Naive thymus-derived CD8-positive, alpha-beta T cell (primary cell): ENCODE results near the gene STYX. TPM values are rescaled to one million over a fixed set of nuclear protein-coding genes. Genes with fewer than 3 reads are reported as not detected.
"Not testable (repeated sequence)": the region's sequence is repeated elsewhere in the genome, so short reads cannot be mapped to it uniquely, and the experiment has no call there.

Source experiments
- ATAC-seq, 2 donors: fragments of 150-1000 bp; cut with Tn5 transposase in 1 of 2; sonication (Bioruptor Pico), chemical (Tn5 transposase) in 1 of 2; 1 replicate in 1 of 2; 2 replicates in 1 of 2; pipeline ENCODE4 v1.10.0; 2021; ENCODE audit warnings: mild to moderate bottlenecking in 2 of 2, moderate library complexity in 2 of 2
- POLR2A ChIA-PET: fragments of 350-600 bp; sonication (Branson Sonifier 250); formaldehyde crosslinking; loops from one replicate; lab custom pipeline; 2021; ENCODE audit warnings: antibody characterized with exemption; lab: Charles Lee
- DNase-seq, 10 donors: peaks; one replicate each; pipeline versions ENCODE4 v3.0.0 to v3.0.0-alpha.2; 2020 to 2022
- H3K27ac Mint-ChIP-seq, 10 donors: one replicate each; pipeline ENCODE4 v1.8.0; 2020 to 2022; ENCODE audit warnings: mild to moderate bottlenecking in 10 of 10, mixed read lengths in 10 of 10, moderate library complexity in 4 of 10, inconsistent platforms in 1 of 10
- H3K27me3 Mint-ChIP-seq, 5 donors: one replicate each; pipeline ENCODE4 v1.8.0; 2021 to 2022; ENCODE audit warnings: mixed read lengths in 5 of 5
- H3K36me3 Mint-ChIP-seq, 3 donors: one replicate each; pipeline ENCODE4 v1.8.0; 2020 to 2022; ENCODE audit warnings: mixed read lengths in 3 of 3, mild to moderate bottlenecking in 2 of 3, inconsistent platforms in 1 of 3
- H3K4me1 Mint-ChIP-seq, 4 donors: one replicate each; pipeline ENCODE4 v1.8.0; 2021 to 2022; ENCODE audit warnings: mixed read lengths in 4 of 4
- H3K4me3 Mint-ChIP-seq, 10 donors: one replicate each; pipeline ENCODE4 v1.8.0; 2020 to 2022; ENCODE audit warnings: mild to moderate bottlenecking in 10 of 10, mixed read lengths in 10 of 10, moderate library complexity in 6 of 10, inconsistent platforms in 1 of 10
- H3K9me3 Mint-ChIP-seq, 9 donors: one replicate each; pipeline ENCODE4 v1.8.0; 2020 to 2022; ENCODE audit warnings: mixed read lengths in 9 of 9, mild to moderate bottlenecking in 3 of 9, inconsistent platforms in 1 of 9, moderate library complexity in 1 of 9
- polyA plus RNA-seq, 3 donors: library from polyadenylated mRNA; unstranded; fragments of 300-500 nt; fragmentation: Illumina TruSeq; gene quantifications; one replicate each; pipeline ENCODE4 v1.2.3, GENCODE V29; 2021
- total RNA-seq, 8 experiments: library from RNA in 2 of 8; stranded (reverse) in 2 of 8; gene quantifications; one replicate each; pipeline ENCODE4 v1.2.3 and lab custom pipeline; 2021 to 2026

STYX gene
- total and polyA plus RNA-seq, 5 experiments from 2014 or later = 22.9 to 48.8 (median 30.5) TPM

DNA sequence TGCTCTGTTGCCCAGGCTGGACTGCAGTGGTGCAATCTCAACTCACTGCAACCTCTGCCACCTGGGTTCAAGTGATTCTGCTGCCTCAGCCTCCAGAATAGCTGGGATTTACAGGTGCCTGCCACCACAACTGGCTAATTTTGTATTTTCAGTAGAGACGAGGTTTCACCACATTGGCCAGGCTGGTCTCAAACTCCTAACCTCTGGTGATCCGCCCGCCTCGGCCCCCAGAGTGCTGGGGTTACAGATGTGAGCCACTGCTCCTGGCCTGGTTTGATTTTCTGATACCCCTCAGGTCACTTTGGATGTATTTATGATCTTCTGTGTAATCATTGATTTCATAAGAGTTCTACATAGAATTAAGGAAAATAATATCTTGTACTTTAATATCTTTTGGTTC, 33.0 kb downstream of the STYX start:
- peaks cover 0 to 73% (median 25%) of the 10 kb centered on the region in 3 donors for H3K36me3 Mint-ChIP-seq
- H3K4me1 Mint-ChIP-seq = peaks cover 8 to 17% (median 13%) of the 10 kb centered on the region in 4 donors
- POLR2A ChIA-PET = interaction anchor here (0.7 kb wide), 2 partner anchors 34 to 280 kb away, joined by 3 to 6 read pairs; no protein-coding TSS in a partner anchor
- H3K27ac Mint-ChIP-seq = peak overlapping the region in 5 of 10 donors; percentile 60 to 85 (median 76)
- peak overlapping the region in 1 of 10 donors; percentile 11 for H3K4me3 Mint-ChIP-seq
- not testable (repeated sequence) for DNase-seq, H3K9me3 Mint-ChIP-seq, ATAC-seq, H3K27me3 Mint-ChIP-seq

DNA sequence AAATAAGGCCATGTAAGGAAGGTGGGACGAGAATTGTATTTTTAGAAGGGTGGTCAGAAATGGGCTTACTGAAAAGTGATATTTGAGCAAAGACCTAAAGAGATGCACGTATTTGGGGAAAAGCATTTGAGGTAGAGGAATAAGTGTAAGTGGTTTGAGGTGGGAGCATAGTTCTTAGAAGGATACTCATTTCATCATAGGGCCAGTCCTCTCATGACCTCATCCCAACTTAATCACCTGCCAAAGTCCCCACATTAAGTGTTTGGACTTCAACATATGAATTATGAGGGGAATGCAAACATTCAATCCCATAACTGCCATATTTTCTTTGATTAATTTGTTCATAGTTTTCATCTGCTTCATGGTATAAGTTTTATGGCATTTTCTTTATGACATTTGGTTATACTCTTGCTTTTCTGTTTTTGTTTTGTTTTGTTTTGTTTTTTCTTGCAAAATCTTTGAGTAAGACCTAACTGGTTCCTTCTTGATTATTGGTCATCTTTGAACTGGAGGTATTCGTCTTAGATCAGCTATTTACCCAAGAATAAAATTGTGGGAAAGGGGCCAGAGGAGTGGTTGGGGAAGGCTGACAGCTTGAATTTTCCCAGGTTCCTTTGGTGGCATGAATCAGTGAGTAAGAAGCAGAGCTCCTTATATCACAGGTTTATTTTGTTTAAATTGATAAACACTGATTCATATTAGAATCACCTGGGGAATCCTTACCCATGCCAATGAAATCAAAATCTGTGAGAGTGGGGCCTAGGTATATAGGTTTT, 37.3 kb downstream of the STYX start:
- no peak for DNase-seq
- Mint-ChIP-seq H3K36me3 (peaks cover 13 to 82% (median 31%) of the 10 kb centered on the region in 3 donors), H3K4me3 (no peak overlapping the region), H3K27me3 (no peaks in the 10 kb centered on the region), H3K4me1 (peaks cover 11 to 24% (median 19%) of the 10 kb centered on the region in 4 donors), H3K27ac (peak overlapping the region in 4 of 10 donors; percentile 1 to 86 (median 52)), H3K9me3 (no peaks in the 10 kb centered on the region)
- POLR2A ChIA-PET = no interaction called here
- no peak for ATAC-seq

DNA sequence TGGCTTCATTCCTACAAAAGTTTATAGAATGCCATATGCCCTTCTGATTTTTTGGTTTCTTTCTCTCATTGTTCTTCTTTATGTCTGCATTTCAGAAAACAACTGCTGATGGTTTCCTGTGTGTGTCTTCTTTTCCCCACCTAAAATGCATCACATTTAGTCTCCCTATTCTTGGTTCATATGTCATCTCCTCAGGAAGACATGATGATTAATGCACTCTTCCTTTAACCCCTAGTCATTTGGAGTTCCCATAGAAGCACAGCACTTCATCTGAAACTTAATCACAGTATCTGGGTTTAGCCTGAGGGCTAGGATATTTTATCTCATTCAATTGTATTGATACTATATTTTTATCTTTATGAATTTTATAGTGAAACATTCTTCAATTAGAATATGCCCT, 39.9 kb downstream of the STYX start:
- no peak for DNase-seq
- H3K4me3 Mint-ChIP-seq = no peak overlapping the region
- no peak for ATAC-seq
- no peaks in the 10 kb centered on the region for H3K27me3 Mint-ChIP-seq
- H3K9me3 Mint-ChIP-seq = no peaks in the 10 kb centered on the region
- peak overlapping the region in 7 of 10 donors; percentile 15 to 86 (median 48) for H3K27ac Mint-ChIP-seq
- peaks cover 13 to 84% (median 25%) of the 10 kb centered on the region in 3 donors for H3K36me3 Mint-ChIP-seq
- peaks cover 3 to 17% (median 8%) of the 10 kb centered on the region in 4 donors for H3K4me1 Mint-ChIP-seq
- POLR2A ChIA-PET = no interaction called here

DNA sequence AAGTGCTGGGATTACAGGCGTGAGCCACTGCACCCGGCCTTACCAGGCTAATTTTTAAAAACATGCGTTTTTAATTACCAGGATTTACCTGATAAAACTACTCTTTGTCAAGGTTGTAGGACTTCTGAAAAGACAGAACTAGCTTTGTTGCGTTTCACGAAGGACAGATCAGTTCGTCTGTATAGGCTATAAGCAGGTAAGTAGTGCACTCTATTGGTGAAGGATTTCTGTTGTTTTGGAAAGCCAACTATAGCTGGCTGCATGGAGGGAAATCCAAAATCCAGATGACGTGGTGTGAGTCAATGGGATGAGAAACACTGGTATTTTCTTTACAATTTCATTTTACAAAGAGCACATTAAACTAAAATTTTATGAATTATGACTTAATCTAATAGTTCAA, 46.9 kb downstream of the STYX start:
- no peaks in the 10 kb centered on the region for H3K27me3 Mint-ChIP-seq
- peak overlapping the region in 2 of 10 donors; percentile 35 to 38 for H3K27ac Mint-ChIP-seq
- DNase-seq (peak in 2 of 10 donors; percentile 28 to 34), ATAC-seq (peak; percentile 47 to 48)
- no peaks in the 10 kb centered on the region for H3K9me3 Mint-ChIP-seq
- peaks cover 0 to 1% (median 0%) of the 10 kb centered on the region in 4 donors for H3K4me1 Mint-ChIP-seq
- POLR2A ChIA-PET = interaction anchor here (0.6 to 1.0 kb wide), 2 partner anchors 66 to 463 kb away, joined by 3 read pairs; partner anchors contain the start of gene PTGER2
- H3K36me3 Mint-ChIP-seq = peaks cover 0 to 64% (median 2%) of the 10 kb centered on the region in 3 donors
- no peak overlapping the region for H3K4me3 Mint-ChIP-seq

DNA sequence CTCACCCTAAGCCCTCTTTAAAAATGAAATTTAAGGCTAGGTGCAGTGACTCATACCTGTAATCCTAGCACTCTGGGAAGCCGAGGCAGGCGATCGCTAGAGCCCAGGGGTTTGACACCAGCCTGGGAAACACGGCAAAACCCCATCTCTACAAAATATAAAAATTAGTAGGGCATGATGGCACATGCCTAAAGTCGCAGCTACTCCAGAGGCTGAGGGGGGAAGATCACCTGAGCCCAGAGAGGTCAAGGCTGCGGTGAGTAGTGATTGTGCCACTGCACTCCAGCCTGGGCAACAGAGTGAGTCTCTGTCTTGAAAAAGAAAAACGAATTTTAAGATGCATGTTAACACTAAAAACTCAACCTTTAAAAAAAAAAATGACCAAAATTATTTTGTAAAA, 48.7 kb downstream of the STYX start:
- peaks cover 0 to 59% (median 0%) of the 10 kb centered on the region in 3 donors for H3K36me3 Mint-ChIP-seq
- no peaks in the 10 kb centered on the region for H3K9me3 Mint-ChIP-seq
- H3K4me3 Mint-ChIP-seq = no peak overlapping the region
- H3K27ac Mint-ChIP-seq = no peak overlapping the region
- DNase-seq (no peak), ATAC-seq (no peak)
- no peaks in the 10 kb centered on the region for H3K27me3 Mint-ChIP-seq
- POLR2A ChIA-PET = no interaction called here
- H3K4me1 Mint-ChIP-seq = no peaks in the 10 kb centered on the region

DNA sequence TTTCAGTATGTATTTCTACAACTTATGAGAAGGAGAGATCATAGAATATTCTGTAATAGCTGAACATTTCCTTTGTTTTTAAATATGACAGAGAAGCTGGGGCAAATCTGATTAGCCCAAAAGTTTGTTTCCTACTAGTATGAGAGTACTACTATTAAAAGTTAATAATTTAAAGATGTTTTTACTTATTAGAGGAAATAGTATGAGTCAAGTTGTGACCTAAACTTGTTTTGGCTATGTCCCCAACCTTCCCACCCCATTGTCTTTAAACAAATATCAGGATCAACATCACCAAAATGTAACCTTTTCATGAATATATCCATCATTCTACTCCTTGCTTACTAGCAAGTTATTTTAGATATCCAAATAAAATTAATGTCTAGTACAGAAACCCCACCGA, 50.9 kb downstream of the STYX start:
- H3K4me1 Mint-ChIP-seq = no peaks in the 10 kb centered on the region
- H3K27ac Mint-ChIP-seq = peak overlapping the region in 6 of 10 donors; percentile 6 to 73 (median 56)
- POLR2A ChIA-PET = interaction anchor here (1.9 kb wide), 1 partner anchor 10 kb away, joined by 5 read pairs; the partner anchor contains the start of gene GNPNAT1
- H3K9me3 Mint-ChIP-seq = no peaks in the 10 kb centered on the region
- H3K36me3 Mint-ChIP-seq = peaks cover 0 to 39% (median 0%) of the 10 kb centered on the region in 3 donors
- no peak overlapping the region for H3K4me3 Mint-ChIP-seq
- no peak for DNase-seq
- ATAC-seq = no peak
- H3K27me3 Mint-ChIP-seq = no peaks in the 10 kb centered on the region

DNA sequence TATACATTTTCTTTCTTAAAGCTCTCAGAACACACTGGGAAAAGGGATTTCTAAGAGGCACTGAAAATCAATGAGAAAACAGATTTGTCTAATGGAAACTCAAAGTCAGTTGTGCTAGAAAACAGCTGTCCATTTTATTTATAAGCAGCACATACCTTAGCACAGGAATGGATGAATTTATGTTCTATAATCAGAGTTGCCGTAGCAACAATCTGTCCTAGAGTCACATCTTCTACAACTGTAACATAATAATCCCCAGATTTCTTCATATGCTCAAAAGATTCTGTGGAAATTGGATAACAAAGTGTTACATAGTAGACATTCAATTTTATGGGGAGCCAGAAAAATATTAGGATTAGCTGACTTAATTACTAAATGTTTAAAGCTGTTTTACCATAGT, 51.7 kb downstream of the STYX start:
- Mint-ChIP-seq H3K27me3 (no peaks in the 10 kb centered on the region), H3K36me3 (peaks cover 0 to 32% (median 0%) of the 10 kb centered on the region in 3 donors), H3K4me1 (no peaks in the 10 kb centered on the region), H3K27ac (peak overlapping the region in 6 of 10 donors; percentile 5 to 53 (median 39)), H3K9me3 (no peaks in the 10 kb centered on the region), H3K4me3 (no peak overlapping the region)
- POLR2A ChIA-PET = interaction anchor here (1.9 kb wide), 1 partner anchor 9 kb away, joined by 5 read pairs; the partner anchor contains the start of gene GNPNAT1
- ATAC-seq (no peak), DNase-seq (no peak)

DNA sequence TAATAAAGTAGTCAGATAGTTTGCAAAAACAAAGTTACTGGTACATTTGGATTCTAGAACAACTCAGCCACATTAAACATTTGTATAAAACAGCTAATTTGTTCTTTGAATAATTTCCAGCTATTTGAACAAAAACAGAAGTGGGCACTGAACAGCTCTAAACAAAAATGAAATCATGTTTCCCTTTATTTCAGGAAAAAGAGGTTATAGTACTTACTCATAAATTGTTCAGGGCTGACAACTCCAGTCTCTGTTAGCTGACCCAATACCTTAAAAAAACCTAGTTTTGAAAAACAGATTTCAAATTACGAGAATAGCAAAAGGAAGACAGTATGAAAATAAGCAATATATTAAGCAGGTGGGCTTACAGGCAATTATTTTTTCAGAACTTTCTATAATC, 53.2 kb downstream of the STYX start:
- Mint-ChIP-seq H3K4me1 (peaks cover 2 to 7% (median 6%) of the 10 kb centered on the region in 4 donors), H3K9me3 (no peaks in the 10 kb centered on the region), H3K27ac (peak overlapping the region in 1 of 10 donors; percentile 41), H3K27me3 (no peaks in the 10 kb centered on the region), H3K36me3 (peaks cover 0 to 22% (median 0%) of the 10 kb centered on the region in 3 donors), H3K4me3 (no peak overlapping the region)
- no peak for DNase-seq
- POLR2A ChIA-PET = no interaction called here
- no peak for ATAC-seq

DNA sequence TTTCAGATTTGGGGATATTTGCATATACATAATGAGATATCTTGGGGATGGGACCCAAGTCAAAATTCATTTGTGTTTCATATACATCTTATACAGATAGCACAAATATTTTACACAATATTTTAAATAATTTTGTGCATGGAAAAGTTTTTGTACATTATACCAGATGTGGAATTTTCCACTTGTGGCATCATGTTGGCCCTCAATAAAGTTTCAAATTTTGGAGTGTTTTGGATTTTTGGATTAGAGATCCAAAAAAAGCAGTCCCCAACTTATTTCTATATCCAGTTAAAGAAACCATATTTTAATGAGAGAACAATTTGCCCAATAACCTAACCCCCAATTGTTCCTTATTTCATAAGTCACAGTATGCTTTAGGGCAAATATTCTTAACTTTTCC, 56.9 kb downstream of the STYX start:
- no peak for ATAC-seq
- POLR2A ChIA-PET = no interaction called here

DNA sequence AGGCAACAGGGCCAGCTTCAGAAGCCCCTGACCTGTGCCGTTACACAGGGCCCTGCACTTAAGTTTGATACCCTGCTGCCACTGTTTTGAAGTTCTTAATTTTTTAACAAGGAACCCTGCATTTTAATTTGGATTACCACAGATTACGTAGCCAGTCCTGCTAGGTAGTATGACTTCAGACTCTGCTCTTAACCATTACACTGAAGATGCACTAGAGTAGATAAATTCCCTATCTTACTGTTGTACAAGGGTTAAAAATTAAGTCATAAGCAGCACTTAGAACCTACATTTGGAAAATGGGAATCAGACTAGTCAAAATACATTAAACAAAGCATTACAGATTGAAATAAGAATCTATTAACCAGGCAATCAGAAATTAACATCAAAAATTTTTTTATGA, 59.2 kb downstream of the STYX start:
- DNase-seq = no peak
- peaks cover 16 to 44% (median 39%) of the 10 kb centered on the region in 4 donors for H3K4me1 Mint-ChIP-seq
- no peak for ATAC-seq
- no peaks in the 10 kb centered on the region for H3K27me3 Mint-ChIP-seq
- no peaks in the 10 kb centered on the region for H3K9me3 Mint-ChIP-seq
- H3K4me3 Mint-ChIP-seq = peak overlapping the region in 7 of 10 donors; percentile 18 to 61 (median 53)
- H3K36me3 Mint-ChIP-seq = no peaks in the 10 kb centered on the region
- POLR2A ChIA-PET = interaction anchor here (0.8 to 2.5 kb wide), 2 partner anchors 94 to 124 kb away, joined by 3 to 7 read pairs; partner anchors contain the start of gene ERO1A
- peak overlapping the region in 6 of 10 donors; percentile 33 to 84 (median 52) for H3K27ac Mint-ChIP-seq

More for the DNA sequence above, 56.9 kb downstream of the STYX start:
- Mint-ChIP-seq H3K36me3 (peaks cover 0 to 9% (median 0%) of the 10 kb centered on the region in 3 donors), H3K9me3 (no peaks in the 10 kb centered on the region), H3K27ac (peak overlapping the region in 2 of 10 donors; percentile 3 to 44), H3K4me3 (no peak overlapping the region), H3K27me3 (no peaks in the 10 kb centered on the region), H3K4me1 (peaks cover 14 to 36% (median 33%) of the 10 kb centered on the region in 4 donors)
- DNase-seq = no peak

DNA sequence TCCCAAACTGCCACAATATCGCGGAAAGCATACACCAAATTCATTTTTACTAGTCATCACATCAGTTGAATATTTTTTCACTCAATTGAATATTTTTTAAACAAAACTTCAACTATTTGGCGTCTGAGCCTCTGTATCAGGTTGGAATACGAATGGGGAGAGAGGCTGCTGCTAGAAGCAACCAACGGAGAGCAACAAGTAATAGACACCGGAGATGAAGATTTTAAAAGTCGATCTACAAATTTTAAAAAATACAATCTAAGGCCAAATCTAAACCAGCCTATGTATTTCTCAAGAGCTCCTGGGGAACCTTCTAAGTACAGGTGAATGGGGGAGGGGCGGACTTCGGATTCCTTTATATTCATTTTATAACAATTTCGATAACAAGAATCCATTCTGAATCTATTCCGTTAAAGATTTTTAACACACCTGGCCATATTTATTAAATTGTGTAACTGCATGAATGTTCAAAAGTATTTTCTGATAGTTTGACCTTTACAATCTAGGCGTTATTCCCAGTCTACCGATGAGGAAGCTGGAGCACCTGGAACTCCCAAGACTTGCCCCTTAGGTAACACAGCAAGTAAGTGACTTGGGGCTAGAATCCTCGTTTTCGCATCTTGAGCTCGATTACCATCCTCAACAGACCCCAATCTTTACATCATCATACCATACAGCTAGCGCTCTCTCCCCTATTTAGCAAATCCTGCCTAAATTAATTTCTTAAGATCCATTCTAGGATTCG, 60.2 kb downstream of the STYX start:
- POLR2A ChIA-PET = interaction anchor here (0.7 to 2.5 kb wide), 6 partner anchors 9 to 363 kb away, joined by 4 to 7 read pairs (median 6); partner anchors contain the start of genes DDHD1, ERO1A, GPR137C and TXNDC16
- no peaks in the 10 kb centered on the region for H3K36me3 Mint-ChIP-seq
- peaks cover 16 to 44% (median 39%) of the 10 kb centered on the region in 4 donors for H3K4me1 Mint-ChIP-seq
- no peak for ATAC-seq
- DNase-seq = no peak
- H3K27me3 Mint-ChIP-seq = no peaks in the 10 kb centered on the region
- H3K9me3 Mint-ChIP-seq = peaks cover 0 to 2% (median 0%) of the 10 kb centered on the region in 9 donors
- peak overlapping the region; percentile 85 to 95 (median 90) for H3K4me3 Mint-ChIP-seq
- H3K27ac Mint-ChIP-seq = peak overlapping the region; percentile 79 to 94 (median 88)

DNA sequence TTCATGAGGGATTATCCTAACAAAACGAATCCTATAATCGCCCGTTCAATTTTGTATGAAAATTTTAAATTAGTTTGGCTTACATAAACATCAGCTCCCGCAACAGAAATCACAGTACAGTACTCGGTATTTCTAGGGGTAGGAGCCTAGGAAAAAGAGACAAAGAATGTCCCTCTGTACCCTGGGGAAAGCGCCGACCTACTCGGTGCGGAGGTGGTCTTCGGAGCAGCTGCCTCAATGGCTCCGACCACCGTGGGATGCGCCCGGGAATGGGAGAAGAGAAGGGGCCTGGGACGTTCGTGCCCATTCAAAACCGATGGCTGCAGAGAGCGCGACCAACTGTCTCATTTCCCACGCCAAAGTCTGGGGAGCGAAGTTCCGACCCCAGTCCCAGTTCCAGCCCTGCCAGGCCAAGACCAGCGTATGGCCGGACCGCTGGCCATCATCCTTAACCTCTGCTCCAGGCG, 60.8 kb downstream of the STYX start:
- ATAC-seq = peak in 1 of 2 donors; percentile 0
- Mint-ChIP-seq H3K4me3 (peak overlapping the region; percentile 85 to 95 (median 90)), H3K4me1 (peaks cover 16 to 44% (median 39%) of the 10 kb centered on the region in 4 donors), H3K27ac (peak overlapping the region; percentile 79 to 94 (median 88)), H3K36me3 (no peaks in the 10 kb centered on the region), H3K9me3 (peaks cover 0 to 4% (median 0%) of the 10 kb centered on the region in 9 donors), H3K27me3 (no peaks in the 10 kb centered on the region)
- POLR2A ChIA-PET = interaction anchor here (0.7 to 2.5 kb wide), 6 partner anchors 9 to 362 kb away, joined by 4 to 7 read pairs (median 6); partner anchors contain the start of genes DDHD1, ERO1A, GPR137C and TXNDC16
- DNase-seq = peak in 1 of 10 donors; percentile 2
